GM19351 (cell line): Measurements from ENCODE around the gene CEP89.
"Not testable (repeated sequence)": the region's sequence is repeated elsewhere in the genome, so short reads cannot be mapped to it uniquely, and the experiment has no call there.

Experiments used
- ATAC-seq: cut with Tn5 transposase; IDR thresholded peaks from one replicate; pipeline ENCODE4 v1.9.1; 2021; ENCODE audit warnings: mild to moderate bottlenecking, moderate library complexity; ENCODE audit not compliant: unreplicated experiment

The CEP89 gene

GRCh38 chr19:32848035-32848434 is 123.7 kb downstream of the CEP89 start:
- not testable (repeated sequence) for ATAC-seq

GRCh38 chr19:32843716-32844245 is 128.0 kb downstream of the CEP89 start:
- ATAC-seq: no peak

- ATAC-seq: no peak
These were observed 129.7 kb downstream of the CEP89 start for GRCh38 chr19:32842061-32842460.

GRCh38 chr19:32837531-32837930 is 134.2 kb downstream of the CEP89 start:
- ATAC-seq: no peak

GRCh38 chr19:32833388-32833787 is 138.4 kb downstream of the CEP89 start:
- ATAC-seq: not testable (repeated sequence)

GRCh38 chr19:32832825-32833224 is 138.9 kb downstream of the CEP89 start:
- not testable (repeated sequence) for ATAC-seq

GRCh38 chr19:32832094-32832493 is 139.7 kb downstream of the CEP89 start:
- not testable (repeated sequence) for ATAC-seq

GRCh38 chr19:32831611-32832010 is 140.1 kb downstream of the CEP89 start:
- ATAC-seq: no peak

- no peak for ATAC-seq
These were observed 141.3 kb downstream of the CEP89 start for GRCh38 chr19:32830231-32831014.

GRCh38 chr19:32829345-32829896 is 142.3 kb downstream of the CEP89 start:
- ATAC-seq: no peak

GRCh38 chr19:32828643-32829344 is 143.0 kb downstream of the CEP89 start:
- ATAC-seq: no peak

- ATAC-seq: no peak
These were observed 143.6 kb downstream of the CEP89 start for GRCh38 chr19:32828139-32828538.
